Measurements from ENCODE around the gene VAT1. TPM values are rescaled to one million over a fixed set of nuclear protein-coding genes. Genes with fewer than 3 reads are reported as not detected.
A peak's percentile ranks its signal among the peaks of the same experiment; 100 is the strongest.

VAT1 gene
- total RNA-seq, 4 donors from 2014 or later, result 89.2 to 187 (median 139) TPM

GRCh38 chr17:43024407-43025289 is 2.5 kb upstream of the VAT1 start, which contains the start of gene RND2:
Gene RND2, plus strand, starts transcription at chr17:43025231. Its CDS starts 117 bp downstream, at chr17:43025348.
- peak; percentile 76 for ATAC-seq
- Histone ChIP-seq H3K9me3 (no peaks in the 10 kb centered on the region), H3K4me1 (peaks cover 0 to 48% (median 19%) of the 10 kb centered on the region in 3 donors), H3K4me3 (peak within 1 kb of the TSS; percentile 39 to 63), H3K27ac (peak within 1 kb of the TSS; percentile 25 to 84 (median 81)), H3K27me3 (no peaks in the 10 kb centered on the region), H3K36me3 (no peaks in the 10 kb centered on the region)
- 0% methylated on average over 5 to 17 of the region's 61 CpGs for WGBS, 2 donors (ENCODE audit: low coverage in 1 of 2)
- TF ChIP-seq POLR2AphosphoS5 (IDR thresholded peaks at IDR 0.05), result peak; percentile 39
- TF ChIP-seq POLR2A (IDR thresholded peaks at IDR 0.05), result peak in 1 of 2 donors; percentile 34
- TF ChIP-seq EP300 (IDR thresholded peaks at IDR 0.05), result no peak
- TF ChIP-seq CTCF (IDR thresholded peaks at IDR 0.05), result peak in 3 of 4 experiments; percentile 83 to 88 (median 86)

GRCh38 chr17:43020789-43021740 is 1.1 kb downstream of the VAT1 start:
- Histone ChIP-seq H3K27ac (peak overlapping the region; percentile 69 to 92 (median 90)), H3K4me1 (peaks cover 0 to 75% (median 41%) of the 10 kb centered on the region in 3 donors), H3K9me3 (no peaks in the 10 kb centered on the region), H3K4me3 (peak overlapping the region; percentile 93 to 100), H3K27me3 (no peaks in the 10 kb centered on the region), H3K36me3 (peaks cover 0 to 26% of the 10 kb centered on the region in 2 donors)
- TF ChIP-seq POLR2AphosphoS5 (IDR thresholded peaks at IDR 0.05) (peak; percentile 21), CTCF (IDR thresholded peaks at IDR 0.05) (no peak)
- ATAC-seq, result peak; percentile 57
- 3 to 34% methylated on average over 15 to 16 of the region's 40 CpGs for WGBS, 2 donors (ENCODE audit: low coverage in 1 of 2)

GRCh38 chr17:43020030-43020621 is 2.1 kb downstream of the VAT1 start:
- peak overlapping the region in 1 of 2 donors; percentile 100 for H3K4me3 ChIP-seq
- H3K4me1 ChIP-seq, result peaks cover 0 to 76% (median 47%) of the 10 kb centered on the region in 3 donors
- 62 to 75% methylated on average over 2 of the region's 6 CpGs for WGBS, 2 donors (ENCODE audit: low coverage in 1 of 2)
- H3K36me3 ChIP-seq, result peaks cover 0 to 36% of the 10 kb centered on the region in 2 donors
- no peak for ATAC-seq
- TF ChIP-seq POLR2AphosphoS5 (IDR thresholded peaks at IDR 0.05), result no peak
- H3K27me3 ChIP-seq, result no peaks in the 10 kb centered on the region
- no peaks in the 10 kb centered on the region for H3K9me3 ChIP-seq
- H3K27ac ChIP-seq, result peak overlapping the region; percentile 9 to 92 (median 90)

GRCh38 chr17:43019418-43019817 is 2.8 kb downstream of the VAT1 start:
- no peak for TF ChIP-seq POLR2A (IDR thresholded peaks at IDR 0.05)
- no peak for TF ChIP-seq POLR2AphosphoS5 (IDR thresholded peaks at IDR 0.05)
- Histone ChIP-seq H3K27ac (peak overlapping the region in 3 of 4 donors; percentile 89 to 92 (median 90)), H3K9me3 (no peaks in the 10 kb centered on the region), H3K4me1 (peaks cover 0 to 78% (median 53%) of the 10 kb centered on the region in 3 donors), H3K27me3 (no peaks in the 10 kb centered on the region), H3K36me3 (peaks cover 0 to 43% of the 10 kb centered on the region in 2 donors), H3K4me3 (peak overlapping the region in 1 of 2 donors; percentile 100)
- WGBS, 2 donors (ENCODE audit: low coverage in 1 of 2), result 20 to 49% methylated on average over 5 to 7 of the region's 7 CpGs
- no peak for ATAC-seq

GRCh38 chr17:43018932-43019331 is 3.3 kb downstream of the VAT1 start:
- TF ChIP-seq POLR2AphosphoS5 (IDR thresholded peaks at IDR 0.05) (no peak), POLR2A (IDR thresholded peaks at IDR 0.05) (no peak), EP300 (IDR thresholded peaks at IDR 0.05) (no peak), CTCF (IDR thresholded peaks at IDR 0.05) (no peak)
- no peak for ATAC-seq
- WGBS, 2 donors (ENCODE audit: low coverage in 1 of 2), result 22 to 45% methylated on average over 4 of the region's 4 CpGs
- H3K27ac ChIP-seq, result peak overlapping the region in 3 of 4 donors; percentile 54 to 92 (median 89)
- H3K4me3 ChIP-seq, result no peak overlapping the region
- peaks cover 0 to 78% (median 55%) of the 10 kb centered on the region in 3 donors for H3K4me1 ChIP-seq
- no peaks in the 10 kb centered on the region for H3K27me3 ChIP-seq
- no peaks in the 10 kb centered on the region for H3K9me3 ChIP-seq
- peaks cover 0 to 47% of the 10 kb centered on the region in 2 donors for H3K36me3 ChIP-seq

All from gastroesophageal sphincter (tissue), 4 donors.